Mammary epithelial cell (primary cell): ENCODE data around the gene KCNS3.

Source experiments
- EZH2 ChIP-seq: IDR thresholded peaks from 2 replicates; pipeline ENCODE4 v1.6.1; 2012; ENCODE audit warnings: low read length, inconsistent platforms, borderline replicate concordance
- TF ChIP-seq, protein P1 (sequence below), 2 donors: IDR thresholded peaks in 1 of 2; conservative IDR thresholded peaks in 1 of 2; 2 replicates each; pipeline ENCODE4 v1.5.1; 2011 to 2012; ENCODE audit warnings: inconsistent platforms in 2 of 2, low read length in 2 of 2, mild to moderate bottlenecking in 2 of 2, control low read depth in 1 of 2, low read depth in 1 of 2; ENCODE audit not compliant: insufficient read depth in 1 of 2; ENCODE audit errors: extremely low read depth in 1 of 2

DNA sequence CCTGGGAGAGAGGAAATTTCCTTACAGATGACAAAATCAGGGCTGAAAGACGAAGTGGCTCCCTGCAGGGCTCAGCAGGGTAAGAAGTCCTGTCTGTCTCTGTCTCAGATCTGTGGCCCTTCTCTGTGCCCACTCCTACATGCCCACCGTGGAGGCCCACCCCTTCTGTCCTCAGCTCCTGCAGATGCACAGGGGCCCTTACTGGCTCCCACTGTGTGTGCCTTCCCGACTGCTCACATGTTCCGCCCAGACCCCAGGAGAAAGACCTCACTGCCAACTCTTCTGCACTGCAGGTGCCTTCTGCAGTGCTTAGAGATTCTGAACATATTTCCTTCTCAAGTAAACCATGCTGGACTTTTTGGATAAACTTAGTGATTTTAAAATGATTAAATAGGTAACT, 1.9 kb upstream of the KCNS3 start:
- TF ChIP-seq, protein P1, sequence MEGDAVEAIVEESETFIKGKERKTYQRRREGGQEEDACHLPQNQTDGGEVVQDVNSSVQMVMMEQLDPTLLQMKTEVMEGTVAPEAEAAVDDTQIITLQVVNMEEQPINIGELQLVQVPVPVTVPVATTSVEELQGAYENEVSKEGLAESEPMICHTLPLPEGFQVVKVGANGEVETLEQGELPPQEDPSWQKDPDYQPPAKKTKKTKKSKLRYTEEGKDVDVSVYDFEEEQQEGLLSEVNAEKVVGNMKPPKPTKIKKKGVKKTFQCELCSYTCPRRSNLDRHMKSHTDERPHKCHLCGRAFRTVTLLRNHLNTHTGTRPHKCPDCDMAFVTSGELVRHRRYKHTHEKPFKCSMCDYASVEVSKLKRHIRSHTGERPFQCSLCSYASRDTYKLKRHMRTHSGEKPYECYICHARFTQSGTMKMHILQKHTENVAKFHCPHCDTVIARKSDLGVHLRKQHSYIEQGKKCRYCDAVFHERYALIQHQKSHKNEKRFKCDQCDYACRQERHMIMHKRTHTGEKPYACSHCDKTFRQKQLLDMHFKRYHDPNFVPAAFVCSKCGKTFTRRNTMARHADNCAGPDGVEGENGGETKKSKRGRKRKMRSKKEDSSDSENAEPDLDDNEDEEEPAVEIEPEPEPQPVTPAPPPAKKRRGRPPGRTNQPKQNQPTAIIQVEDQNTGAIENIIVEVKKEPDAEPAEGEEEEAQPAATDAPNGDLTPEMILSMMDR (conservative IDR thresholded peaks at IDR 0.05 in 1 of 2, IDR thresholded peaks at IDR 0.05 in 1 of 2; ENCODE audit: extremely low read depth in 1 of 2, insufficient read depth in 1 of 2, low read depth in 1 of 2, low read length in 2 of 2), result no peak
- TF ChIP-seq EZH2, result no peak
